Endothelial cell of umbilical vein (primary cell): Measurements from ENCODE around the gene USP48.
A peak's percentile ranks its signal among the peaks of the same experiment; 100 is the strongest.

ENCODE experiments used
- EZH2 ChIP-seq: IDR thresholded peaks from 2 replicates; pipeline ENCODE4 v1.6.1; 2012; ENCODE audit warnings: borderline replicate concordance, low read depth, mild to moderate bottlenecking, moderate library complexity, low read length, inconsistent platforms; ENCODE audit not compliant: severe bottlenecking
- FOS ChIP-seq: IDR thresholded peaks from 2 replicates; pipeline ENCODE4 v1.6.1; 2011; ENCODE audit warnings: mild to moderate bottlenecking, low read length, moderate library complexity, borderline replicate concordance; ENCODE audit not compliant: insufficient read depth
- GATA2 ChIP-seq: IDR thresholded peaks from 2 replicates; pipeline ENCODE4 v1.7.0; 2011; ENCODE audit warnings: low read depth, mild to moderate bottlenecking, moderate library complexity, mixed read lengths, low read length; ENCODE audit not compliant: insufficient read length, insufficient read depth
- JUN ChIP-seq: IDR thresholded peaks from 2 replicates; pipeline ENCODE4 v1.6.1; 2011; ENCODE audit warnings: borderline replicate concordance, low read depth; ENCODE audit not compliant: insufficient read length, insufficient read depth
- MYC ChIP-seq: IDR thresholded peaks from one replicate; pipeline ENCODE4 v1.6.1; 2011; ENCODE audit warnings: mild to moderate bottlenecking, low read depth, low read length
- POLR2A ChIP-seq: IDR thresholded peaks from 2 replicates; pipeline ENCODE4 v1.6.1; 2012; ENCODE audit warnings: low read depth, mild to moderate bottlenecking, control low read depth, low read length
- POLR2AphosphoS5 ChIP-seq: IDR thresholded peaks from 2 replicates; pipeline ENCODE4 v1.6.1; 2012; ENCODE audit warnings: low read depth, mild to moderate bottlenecking, control low read depth, low read length, moderate library complexity; ENCODE audit not compliant: insufficient read depth
- TF ChIP-seq, protein P1 (sequence below), 2 donors: IDR thresholded peaks; 1 replicate in 1 of 2; 2 replicates in 1 of 2; pipeline ENCODE4 v1.5.1; 2011; ENCODE audit warnings: low read length in 2 of 2, mild to moderate bottlenecking in 2 of 2, moderate library complexity in 2 of 2, control low read depth in 1 of 2, inconsistent platforms in 1 of 2, low read depth in 1 of 2; ENCODE audit not compliant: insufficient read depth in 1 of 2; ENCODE audit errors: extremely low read depth in 1 of 2
- TF ChIP-seq, protein P2 (sequence below): IDR thresholded peaks from 2 replicates; pipeline ENCODE4 v1.6.1; 2011; ENCODE audit not compliant: insufficient read depth, insufficient read length

DNA sequence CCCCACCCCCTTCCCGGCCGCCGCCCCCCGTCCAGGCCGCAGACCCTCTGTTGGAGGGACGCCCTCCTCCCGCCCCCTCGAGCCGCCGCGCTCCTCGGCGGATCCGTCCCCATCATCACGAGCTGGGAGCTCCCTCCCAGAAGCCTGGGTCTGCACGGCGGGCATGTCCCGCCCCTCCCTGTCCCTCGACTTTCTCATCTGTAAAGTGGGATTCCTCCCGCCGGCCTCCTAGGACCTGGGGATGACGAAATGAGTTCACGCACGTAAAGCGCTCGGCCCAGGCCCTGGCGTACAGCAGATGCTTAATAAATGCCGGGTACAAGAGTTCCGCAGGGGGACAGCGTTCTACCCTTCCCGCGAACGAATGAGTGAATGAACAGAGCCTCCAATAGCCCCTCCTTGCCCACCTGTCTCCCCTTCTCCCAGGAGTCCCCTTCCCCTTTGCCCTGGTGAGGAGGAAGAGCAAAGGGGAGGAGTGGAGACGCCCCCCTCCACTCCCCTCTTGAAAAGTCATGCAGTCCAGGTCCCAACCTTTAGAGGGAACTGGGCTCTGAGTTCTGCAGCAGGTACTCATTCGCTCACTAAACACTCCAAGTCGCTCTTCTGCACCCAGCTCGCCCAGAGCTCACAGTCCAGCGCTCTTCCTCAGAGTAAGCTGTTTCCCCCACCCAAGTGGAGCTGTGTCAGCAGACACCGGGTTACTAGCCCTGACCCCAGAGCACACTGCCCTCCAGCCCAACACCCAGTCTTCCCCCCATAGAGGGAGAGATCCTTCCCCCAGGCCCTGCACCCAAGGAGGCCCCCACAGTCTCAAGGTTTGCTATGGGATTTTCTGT, 130.6 kb downstream of the USP48 start:
- TF ChIP-seq, protein P1, sequence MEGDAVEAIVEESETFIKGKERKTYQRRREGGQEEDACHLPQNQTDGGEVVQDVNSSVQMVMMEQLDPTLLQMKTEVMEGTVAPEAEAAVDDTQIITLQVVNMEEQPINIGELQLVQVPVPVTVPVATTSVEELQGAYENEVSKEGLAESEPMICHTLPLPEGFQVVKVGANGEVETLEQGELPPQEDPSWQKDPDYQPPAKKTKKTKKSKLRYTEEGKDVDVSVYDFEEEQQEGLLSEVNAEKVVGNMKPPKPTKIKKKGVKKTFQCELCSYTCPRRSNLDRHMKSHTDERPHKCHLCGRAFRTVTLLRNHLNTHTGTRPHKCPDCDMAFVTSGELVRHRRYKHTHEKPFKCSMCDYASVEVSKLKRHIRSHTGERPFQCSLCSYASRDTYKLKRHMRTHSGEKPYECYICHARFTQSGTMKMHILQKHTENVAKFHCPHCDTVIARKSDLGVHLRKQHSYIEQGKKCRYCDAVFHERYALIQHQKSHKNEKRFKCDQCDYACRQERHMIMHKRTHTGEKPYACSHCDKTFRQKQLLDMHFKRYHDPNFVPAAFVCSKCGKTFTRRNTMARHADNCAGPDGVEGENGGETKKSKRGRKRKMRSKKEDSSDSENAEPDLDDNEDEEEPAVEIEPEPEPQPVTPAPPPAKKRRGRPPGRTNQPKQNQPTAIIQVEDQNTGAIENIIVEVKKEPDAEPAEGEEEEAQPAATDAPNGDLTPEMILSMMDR (IDR thresholded peaks at IDR 0.05; ENCODE audit: extremely low read depth in 1 of 2, insufficient read depth in 1 of 2, low read depth in 1 of 2, low read length in 2 of 2) = no peak
- TF ChIP-seq FOS (no peak), MYC (no peak), POLR2A (no peak), EZH2 (peak; percentile 70), POLR2AphosphoS5 (no peak), GATA2 (no peak), JUN (no peak)
- TF ChIP-seq, protein P2, sequence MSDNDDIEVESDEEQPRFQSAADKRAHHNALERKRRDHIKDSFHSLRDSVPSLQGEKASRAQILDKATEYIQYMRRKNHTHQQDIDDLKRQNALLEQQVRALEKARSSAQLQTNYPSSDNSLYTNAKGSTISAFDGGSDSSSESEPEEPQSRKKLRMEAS = no peak
